ENCODE data around the gene NUP93.

GRCh38 chr16:56880685-56881084 lies 150.8 kb downstream of the NUP93 start:
- TF ChIP-seq, protein P1, sequence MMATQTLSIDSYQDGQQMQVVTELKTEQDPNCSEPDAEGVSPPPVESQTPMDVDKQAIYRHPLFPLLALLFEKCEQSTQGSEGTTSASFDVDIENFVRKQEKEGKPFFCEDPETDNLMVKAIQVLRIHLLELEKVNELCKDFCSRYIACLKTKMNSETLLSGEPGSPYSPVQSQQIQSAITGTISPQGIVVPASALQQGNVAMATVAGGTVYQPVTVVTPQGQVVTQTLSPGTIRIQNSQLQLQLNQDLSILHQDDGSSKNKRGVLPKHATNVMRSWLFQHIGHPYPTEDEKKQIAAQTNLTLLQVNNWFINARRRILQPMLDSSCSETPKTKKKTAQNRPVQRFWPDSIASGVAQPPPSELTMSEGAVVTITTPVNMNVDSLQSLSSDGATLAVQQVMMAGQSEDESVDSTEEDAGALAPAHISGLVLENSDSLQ (IDR thresholded peaks at IDR 0.05): no peak
- TF ChIP-seq FOXM1 (IDR thresholded peaks at IDR 0.05; ENCODE audit: borderline replicate concordance): no peak
- TF ChIP-seq SUZ12 (IDR thresholded peaks at IDR 0.05): no peak
- no peak for TF ChIP-seq CTBP1 (IDR thresholded peaks at IDR 0.05; ENCODE audit: borderline replicate concordance)
- no peak for TF ChIP-seq FOXK2 (IDR thresholded peaks at IDR 0.05)
- TF ChIP-seq L3MBTL2 (conservative IDR thresholded peaks at IDR 0.05): no peak
- TF ChIP-seq SP1 (IDR thresholded peaks at IDR 0.05): no peak
- TF ChIP-seq ARNT (IDR thresholded peaks at IDR 0.05): no peak
- no peak for TF ChIP-seq ZNF384 (IDR thresholded peaks at IDR 0.05)
- TF ChIP-seq NFRKB (IDR thresholded peaks at IDR 0.05): no peak
- TF ChIP-seq ELF4 (IDR thresholded peaks at IDR 0.05): no peak
- TF ChIP-seq BHLHE40 (IDR thresholded peaks at IDR 0.05; ENCODE audit: borderline replicate concordance): no peak
- no peak for TF ChIP-seq TARDBP (IDR thresholded peaks at IDR 0.05)
- TF ChIP-seq LEF1 (IDR thresholded peaks at IDR 0.05; ENCODE audit: borderline replicate concordance): no peak

All from HEK293T (cell line).